Measurements from ENCODE around the gene ATP2A3. TPM values are rescaled to one million over a fixed set of nuclear protein-coding genes. Genes with fewer than 3 reads are reported as not detected.
A peak's percentile ranks its signal among the peaks of the same experiment; 100 is the strongest.

Gene ATP2A3
- total and polyA plus RNA-seq, 7 donors = 3.6 to 158 (median 12.7) TPM

- Histone ChIP-seq H3K4me3 (no peak overlapping the region), H3K27me3 (peaks cover 2 to 43% (median 13%) of the 10 kb centered on the region in 3 donors), H3K27ac (no peak overlapping the region), H3K4me1 (peaks cover 0 to 20% (median 13%) of the 10 kb centered on the region in 4 donors), H3K9me3 (no peaks in the 10 kb centered on the region), H3K36me3 (peaks cover 0 to 10% (median 7%) of the 10 kb centered on the region in 4 donors)
- intact Hi-C loops (cut with DNase I) = no loop called here
- WGBS, 2 donors = 81 to 92% methylated on average over 13 of the region's 13 CpGs
- DNase-seq = peak; percentile 27
- TF ChIP-seq POLR2A (IDR thresholded peaks at IDR 0.05) = no peak
- TF ChIP-seq CTCF (IDR thresholded peaks at IDR 0.05) = no peak
- no peak for TF ChIP-seq POLR2AphosphoS5 (IDR thresholded peaks at IDR 0.05)
- TF ChIP-seq EP300 (IDR thresholded peaks at IDR 0.05) = no peak
Observed at GRCh38 chr17:4001048-4001590, 36.9 kb upstream of the ATP2A3 start.

- WGBS, 2 donors = 97% methylated on average over 4 of the region's 4 CpGs
- H3K9me3 ChIP-seq = no peaks in the 10 kb centered on the region
- peaks cover 2 to 44% (median 13%) of the 10 kb centered on the region in 3 donors for H3K27me3 ChIP-seq
- H3K4me3 ChIP-seq = no peak overlapping the region
- peak; percentile 8 for DNase-seq
- TF ChIP-seq POLR2AphosphoS5 (IDR thresholded peaks at IDR 0.05) = no peak
- no peak for TF ChIP-seq EP300 (IDR thresholded peaks at IDR 0.05)
- no peak for TF ChIP-seq CTCF (IDR thresholded peaks at IDR 0.05)
- TF ChIP-seq POLR2A (IDR thresholded peaks at IDR 0.05) = no peak
- H3K36me3 ChIP-seq = no peaks in the 10 kb centered on the region
- peaks cover 0 to 3% (median 0%) of the 10 kb centered on the region in 4 donors for H3K4me1 ChIP-seq
- intact Hi-C loops (cut with DNase I) = no loop called here
- no peak overlapping the region for H3K27ac ChIP-seq
Observed at GRCh38 chr17:3998436-3998835, 34.2 kb upstream of the ATP2A3 start.

GRCh38 chr17:3995067-3995466, 30.8 kb upstream of the ATP2A3 start:
- 26 to 69% methylated on average over 1 of the region's 1 CpG for WGBS, 2 donors
- Histone ChIP-seq H3K27ac (no peak overlapping the region), H3K4me1 (no peaks in the 10 kb centered on the region), H3K4me3 (no peak overlapping the region), H3K27me3 (peaks cover 2 to 35% (median 10%) of the 10 kb centered on the region in 3 donors), H3K36me3 (no peaks in the 10 kb centered on the region), H3K9me3 (no peaks in the 10 kb centered on the region)
- peak; percentile 4 for DNase-seq
- intact Hi-C loops (cut with DNase I) = no loop called here
- TF ChIP-seq POLR2A (IDR thresholded peaks at IDR 0.05) (no peak), CTCF (IDR thresholded peaks at IDR 0.05) (no peak), EP300 (IDR thresholded peaks at IDR 0.05) (no peak), POLR2AphosphoS5 (IDR thresholded peaks at IDR 0.05) (no peak)

- DNase-seq = no peak
- Histone ChIP-seq H3K27ac (no peak overlapping the region), H3K27me3 (peaks cover 2 to 28% (median 4%) of the 10 kb centered on the region in 3 donors), H3K9me3 (no peaks in the 10 kb centered on the region), H3K4me3 (no peak overlapping the region), H3K4me1 (no peaks in the 10 kb centered on the region), H3K36me3 (no peaks in the 10 kb centered on the region)
- intact Hi-C loops (cut with DNase I) = no loop called here
- WGBS, 2 donors = 79 to 84% methylated on average over 1 of the region's 1 CpG
- no peak for TF ChIP-seq POLR2A (IDR thresholded peaks at IDR 0.05)
- TF ChIP-seq CTCF (IDR thresholded peaks at IDR 0.05) = no peak
- TF ChIP-seq POLR2AphosphoS5 (IDR thresholded peaks at IDR 0.05) = no peak
- no peak for TF ChIP-seq EP300 (IDR thresholded peaks at IDR 0.05)
Observed at GRCh38 chr17:3994221-3994576, 30.0 kb upstream of the ATP2A3 start.
